Measurements from ENCODE around the gene GJB3.

- no peak for TF ChIP-seq CTCF (conservative IDR thresholded peaks at IDR 0.05)
- TF ChIP-seq EZH2 (IDR thresholded peaks at IDR 0.05; ENCODE audit: low read depth) = no peak
Measured at GRCh38 chr1:34808051-34808810, 27.2 kb downstream of the GJB3 start.
